HepG2 (cell line): ENCODE results near the gene IGBP1. TPM values are rescaled to one million over a fixed set of nuclear protein-coding genes. Genes with fewer than 3 reads are reported as not detected.
A peak's percentile ranks its signal among the peaks of the same experiment; 100 is the strongest.

Source experiments
- DBP ChIP-seq: sonication (generic); formaldehyde crosslinking; IDR thresholded peaks from 2 replicates; pipeline ENCODE4 v1.4.0; 2020; ENCODE audit warnings: missing genetic modification reagents; ENCODE audit errors: not compliant biosample characterization
- HNRNPUL1 ChIP-seq: fragments of 200-400 bp; formaldehyde crosslinking; IDR thresholded peaks from 2 replicates; pipeline ENCODE4 v1.6.1; 2017; ENCODE audit warnings: low read depth, mild to moderate bottlenecking, low read length, moderate library complexity
- ISX ChIP-seq: sonication (generic); formaldehyde crosslinking; conservative IDR thresholded peaks from 2 replicates; pipeline ENCODE4 v1.5.0; 2020; ENCODE audit warnings: missing genetic modification reagents
- JUND ChIP-seq: sonication (generic); formaldehyde crosslinking; IDR thresholded peaks from 2 replicates; pipeline ENCODE4 v1.8.0; 2022; ENCODE audit warnings: mild to moderate bottlenecking, missing genetic modification reagents
- MIER3 ChIP-seq: IDR thresholded peaks from 2 replicates; pipeline ENCODE4 v1.6.1; 2016; ENCODE audit warnings: missing compliant biosample characterization, borderline replicate concordance
- NR0B2 ChIP-seq: sonication (generic); formaldehyde crosslinking; IDR thresholded peaks from 2 replicates; pipeline ENCODE4 v1.4.0; 2020; ENCODE audit warnings: mild to moderate bottlenecking, missing genetic modification reagents
- NR2F1 ChIP-seq, 2 experiments: fragments of 450-650 bp in 1 of 2; formaldehyde crosslinking in 1 of 2; IDR thresholded peaks; 2 replicates each; pipeline versions ENCODE4 v1.5.0 to v1.6.1; 2016 to 2020; ENCODE audit warnings: mild to moderate bottlenecking in 1 of 2, missing compliant biosample characterization in 1 of 2, missing genetic modification reagents in 1 of 2, moderate library complexity in 1 of 2
- POGK ChIP-seq: sonication (generic); formaldehyde crosslinking; conservative IDR thresholded peaks from 2 replicates; pipeline ENCODE4 v1.8.0; 2022; ENCODE audit warnings: mild to moderate bottlenecking, moderate library complexity, missing genetic modification reagents
- RFX5 ChIP-seq: IDR thresholded peaks from 2 replicates; pipeline ENCODE4 v1.6.1; 2011; ENCODE audit warnings: low read depth, low read length, improper control_type of control experiment
- SIN3B ChIP-seq: fragments of 150-350 bp; IDR thresholded peaks from 2 replicates; pipeline ENCODE4 v1.6.1; 2014; ENCODE audit warnings: low read length
- SMARCC2 ChIP-seq: fragments of 450-650 bp; IDR thresholded peaks from 2 replicates; pipeline ENCODE4 v1.6.1; 2017; ENCODE audit warnings: antibody characterized with exemption, mild to moderate bottlenecking
- SOX6 ChIP-seq, 2 experiments: fragments of 450-650 bp in 1 of 2; sonication (generic) in 1 of 2; formaldehyde crosslinking in 1 of 2; IDR thresholded peaks; 2 replicates each; pipeline versions ENCODE4 v1.4.0 to v1.6.1; 2017 to 2020; ENCODE audit warnings: antibody characterized with exemption in 1 of 2, mild to moderate bottlenecking in 1 of 2, missing genetic modification reagents in 1 of 2
- TRAFD1 ChIP-seq: sonication (generic); formaldehyde crosslinking; IDR thresholded peaks from 2 replicates; pipeline ENCODE4 v1.5.1; 2020; ENCODE audit warnings: missing genetic modification reagents, mild to moderate bottlenecking, borderline replicate concordance
- ZMAT3 ChIP-seq: sonication (generic); formaldehyde crosslinking; conservative IDR thresholded peaks from 2 replicates; pipeline ENCODE4 v1.7.0; 2021; ENCODE audit warnings: missing genetic modification reagents
- ZNF260 ChIP-seq: sonication (generic); formaldehyde crosslinking; IDR thresholded peaks from 2 replicates; pipeline ENCODE4 v1.4.0; 2020; ENCODE audit warnings: missing genetic modification reagents, low read depth, mild to moderate bottlenecking, borderline replicate concordance
- ZNF329 ChIP-seq: sonication (generic); formaldehyde crosslinking; IDR thresholded peaks from 2 replicates; pipeline ENCODE4 v1.9.0; 2021; ENCODE audit warnings: low read depth, mild to moderate bottlenecking, missing genetic modification reagents
- ZNF576 ChIP-seq: sonication (generic); formaldehyde crosslinking; IDR thresholded peaks from 2 replicates; pipeline ENCODE4 v1.4.0; 2020; ENCODE audit warnings: mild to moderate bottlenecking, missing genetic modification reagents
- ZNF687 ChIP-seq: sonication (generic); formaldehyde crosslinking; IDR thresholded peaks from 2 replicates; pipeline ENCODE4 v1.5.1; 2020; ENCODE audit warnings: mild to moderate bottlenecking, missing genetic modification reagents, moderate library complexity
- ZNF782 ChIP-seq: sonication (generic); formaldehyde crosslinking; IDR thresholded peaks from 2 replicates; pipeline ENCODE4 v1.4.0; 2020; ENCODE audit warnings: missing genetic modification reagents, mild to moderate bottlenecking, borderline replicate concordance
- polyA plus RNA-seq, 8 experiments: library from polyadenylated mRNA; depleted of rRNA in 3 of 8; stranded (reverse) in 7 of 8; unstranded in 1 of 8; fragments of >200 nt; fragmentation: Illumina TruSeq in 4 of 8; extraction: Trizol in 4 of 8; gene quantifications; 2 replicates each; pipeline versions ENCODE4 v1.2.1 to v1.2.3, GENCODE V29; 2011 to 2016; ENCODE audit warnings: low read depth in 4 of 8, missing spikeins in 1 of 8, mixed read lengths in 1 of 8; ENCODE audit not compliant: insufficient read depth in 1 of 8
- total RNA-seq, 5 experiments: library from RNA; depleted of rRNA; stranded (reverse); fragments of >200 nt; fragmentation: Illumina TruSeq; extraction: Trizol; gene quantifications; 2 replicates each; pipeline ENCODE4 v1.2.3, GENCODE V29; 2016; ENCODE audit warnings: low read depth in 1 of 5

IGBP1 gene
- total and polyA plus RNA-seq, 2 of the 13 experiments (the other 11 are each of a cell fraction or from before 2014, with no cell fraction given) = 59.3 to 103 TPM

- TF ChIP-seq ZNF576 = no peak
- no peak for TF ChIP-seq ZNF782
- TF ChIP-seq TRAFD1 (CRISPR knock-in tag) = no peak
- no peak for TF ChIP-seq NR2F1 (CRISPR knock-in tag; IDR thresholded peaks at IDR 0.05)
- no peak for TF ChIP-seq ISX (CRISPR knock-in tag)
- peak; percentile 61 for TF ChIP-seq ZNF687 (CRISPR knock-in tag)
- 0 out of 2 replicates have a peak, but pooled peaks have one; percentile 30 for TF ChIP-seq RFX5
- TF ChIP-seq ZMAT3 (CRISPR knock-in tag) = no peak
- TF ChIP-seq ZNF260 (CRISPR knock-in tag) = no peak
- TF ChIP-seq SMARCC2 = no peak
- TF ChIP-seq ZNF329 (CRISPR knock-in tag) = no peak
- no peak for TF ChIP-seq MIER3 (CRISPR knock-in tag)
- TF ChIP-seq NR0B2 (CRISPR knock-in tag) = no peak
- no peak for TF ChIP-seq POGK
- TF ChIP-seq JUND (CRISPR knock-in tag) = no peak
- TF ChIP-seq SIN3B = 0 out of 2 replicates have a peak, but pooled peaks have one; percentile 38
- TF ChIP-seq SOX6 (IDR thresholded peaks at IDR 0.05) = no peak
- peak; percentile 23; the same call in 1 of the 2 replicates for TF ChIP-seq SOX6 (CRISPR knock-in tag; IDR thresholded peaks at IDR 0.05)
- TF ChIP-seq HNRNPUL1 = no peak
- no peak for TF ChIP-seq DBP
Measured at GRCh38 chrX:70133303-70134115, at the start of gene IGBP1 (continued).
